EL (cell line): ENCODE measurements around the gene MAP1LC3B2.

Experiments
- DNase-seq: peaks from one replicate; pipeline ENCODE4 v3.0.0-alpha.2; 2016

Gene MAP1LC3B2

GRCh38 chr12:116597886-116598285, 38.7 kb downstream of the MAP1LC3B2 start:
- DNase-seq, result peak; percentile 18

GRCh38 chr12:116598311-116599284, 39.4 kb downstream of the MAP1LC3B2 start:
- DNase-seq, result no peak

- DNase-seq, result peak; percentile 68
Observed at GRCh38 chr12:116599285-116600136, 40.3 kb downstream of the MAP1LC3B2 start.

GRCh38 chr12:116600959-116601918, 42.1 kb downstream of the MAP1LC3B2 start:
- peak; percentile 69 for DNase-seq

DNA sequence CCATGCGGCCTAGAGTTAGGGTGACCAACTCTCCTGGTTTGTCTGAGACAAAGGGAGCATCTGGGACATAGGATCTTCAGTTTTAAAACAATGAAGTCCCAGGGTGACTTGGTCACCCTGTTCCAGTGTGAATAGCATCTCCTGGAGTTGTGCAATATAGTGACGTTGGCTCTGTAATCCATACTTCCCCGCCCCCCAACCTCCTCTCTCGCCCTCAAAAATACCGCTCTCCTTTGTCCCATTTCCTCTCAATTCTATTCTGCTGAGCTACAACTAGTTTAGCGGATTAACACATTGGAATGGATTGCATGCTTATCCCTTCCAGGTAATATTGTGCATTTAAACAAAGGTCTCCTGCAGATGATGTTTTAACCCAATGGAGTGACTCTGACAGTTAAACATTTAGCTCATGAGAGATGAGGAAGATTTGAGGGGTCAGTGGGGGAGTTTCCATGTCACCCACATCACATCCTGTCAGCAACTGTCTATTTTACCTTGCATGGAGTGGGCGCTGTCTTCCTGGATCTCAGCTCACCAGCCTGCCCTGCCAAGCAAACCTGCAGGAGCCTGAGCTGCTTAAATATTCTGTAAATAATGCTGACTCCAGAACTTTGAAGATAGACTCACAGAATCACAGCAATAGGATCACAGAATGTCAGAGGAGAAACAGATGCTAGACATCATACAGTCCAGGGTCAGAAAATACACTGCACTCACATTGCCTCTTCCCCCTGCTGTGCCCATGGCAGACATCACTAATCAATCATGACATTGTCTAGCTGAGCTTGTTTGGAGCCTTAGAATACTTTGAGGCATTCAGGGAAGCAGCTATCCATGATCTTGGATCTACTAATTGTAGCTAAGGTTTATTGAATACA, 43.0 kb downstream of the MAP1LC3B2 start:
- DNase-seq, result no peak

DNA sequence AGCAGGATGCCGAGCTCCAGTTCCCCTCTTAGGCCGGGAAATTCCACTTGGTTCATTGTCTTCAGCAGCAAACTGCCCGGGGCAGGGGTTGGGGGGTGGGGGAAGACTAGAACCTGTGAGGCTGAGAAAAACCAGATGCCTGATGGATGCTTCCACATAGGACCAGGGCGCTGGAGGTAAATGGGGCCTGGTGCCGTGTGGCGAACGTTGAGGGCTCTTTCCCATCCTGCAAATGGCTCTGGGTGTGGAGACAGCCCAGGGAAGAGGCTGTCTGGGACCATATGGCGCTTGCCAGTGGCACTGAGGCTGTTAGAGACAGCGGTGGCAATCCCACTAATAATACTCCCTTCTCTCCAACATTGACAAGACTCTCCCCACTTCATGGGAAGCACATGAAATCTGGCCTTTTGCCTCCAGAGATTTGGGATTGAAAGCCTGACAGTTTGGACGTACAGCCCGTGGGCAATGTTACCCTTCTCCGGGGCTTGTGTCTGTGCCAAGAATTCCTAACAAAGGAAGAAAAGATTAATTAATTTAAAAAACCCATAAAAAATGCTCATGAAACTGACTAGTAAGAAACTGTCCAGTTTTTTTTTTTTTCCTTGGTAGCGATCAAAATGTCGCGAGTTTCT, 44.5 kb downstream of the MAP1LC3B2 start:
- no peak for DNase-seq

DNA sequence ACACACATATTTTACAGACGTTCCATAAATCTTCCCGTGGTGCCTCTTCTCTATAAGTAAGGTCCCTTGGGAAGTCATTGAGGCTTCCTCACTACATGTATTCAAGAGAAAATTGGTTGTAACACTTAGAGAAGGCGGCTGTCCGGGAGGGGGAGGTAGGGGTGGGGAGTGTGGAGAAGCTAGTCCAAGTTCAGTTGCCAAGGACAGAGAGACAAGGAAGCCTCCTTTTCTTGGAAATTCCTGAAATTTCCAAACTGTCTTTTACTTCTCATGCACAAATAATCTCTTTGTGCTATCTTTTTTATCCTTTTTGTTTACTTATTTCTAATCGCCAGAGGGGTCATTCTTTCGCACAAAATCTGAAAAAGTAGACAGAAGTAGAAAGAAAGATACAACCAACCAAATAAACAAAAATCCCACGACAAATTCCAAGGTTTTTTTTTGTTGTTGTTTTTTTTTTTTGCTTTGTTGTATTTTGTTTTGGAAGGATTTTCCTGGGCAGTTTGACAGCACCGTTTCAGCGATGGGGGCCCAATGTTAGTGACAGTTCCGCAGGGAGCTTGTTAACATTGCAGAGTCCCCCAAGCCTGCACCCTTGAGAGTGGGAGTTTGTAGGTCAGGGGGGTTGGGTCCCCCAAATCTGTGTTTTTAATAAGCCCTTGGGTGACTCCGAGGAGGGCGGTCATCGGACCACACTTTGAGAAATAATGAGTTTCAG, 45.2 kb downstream of the MAP1LC3B2 start:
- DNase-seq, result no peak

- peak; percentile 40 for DNase-seq
Observed at GRCh38 chr12:116604951-116605641, 45.9 kb downstream of the MAP1LC3B2 start.

DNA sequence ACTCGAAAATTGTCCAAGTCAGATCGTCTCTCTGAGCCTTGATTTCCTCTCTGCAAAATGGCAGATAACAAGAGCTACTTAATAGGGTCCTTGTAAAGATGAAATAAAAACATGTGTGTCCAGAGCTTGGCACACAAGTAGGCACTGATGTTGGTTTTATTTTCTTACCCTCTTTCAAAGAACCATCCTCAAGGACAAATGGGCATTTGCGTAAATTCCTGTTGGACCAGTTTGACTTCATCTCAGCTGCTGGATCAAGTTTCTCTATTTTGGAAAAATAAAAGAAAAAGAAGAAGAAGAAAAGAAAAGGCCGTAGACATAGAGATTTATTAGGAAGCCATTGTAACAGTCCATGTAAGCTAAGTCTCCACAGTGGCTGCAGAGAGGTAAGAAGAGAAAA, 47.2 kb downstream of the MAP1LC3B2 start:
- DNase-seq, result no peak

- no peak for DNase-seq
Observed at GRCh38 chr12:116607039-116607438, 47.9 kb downstream of the MAP1LC3B2 start.

DNA sequence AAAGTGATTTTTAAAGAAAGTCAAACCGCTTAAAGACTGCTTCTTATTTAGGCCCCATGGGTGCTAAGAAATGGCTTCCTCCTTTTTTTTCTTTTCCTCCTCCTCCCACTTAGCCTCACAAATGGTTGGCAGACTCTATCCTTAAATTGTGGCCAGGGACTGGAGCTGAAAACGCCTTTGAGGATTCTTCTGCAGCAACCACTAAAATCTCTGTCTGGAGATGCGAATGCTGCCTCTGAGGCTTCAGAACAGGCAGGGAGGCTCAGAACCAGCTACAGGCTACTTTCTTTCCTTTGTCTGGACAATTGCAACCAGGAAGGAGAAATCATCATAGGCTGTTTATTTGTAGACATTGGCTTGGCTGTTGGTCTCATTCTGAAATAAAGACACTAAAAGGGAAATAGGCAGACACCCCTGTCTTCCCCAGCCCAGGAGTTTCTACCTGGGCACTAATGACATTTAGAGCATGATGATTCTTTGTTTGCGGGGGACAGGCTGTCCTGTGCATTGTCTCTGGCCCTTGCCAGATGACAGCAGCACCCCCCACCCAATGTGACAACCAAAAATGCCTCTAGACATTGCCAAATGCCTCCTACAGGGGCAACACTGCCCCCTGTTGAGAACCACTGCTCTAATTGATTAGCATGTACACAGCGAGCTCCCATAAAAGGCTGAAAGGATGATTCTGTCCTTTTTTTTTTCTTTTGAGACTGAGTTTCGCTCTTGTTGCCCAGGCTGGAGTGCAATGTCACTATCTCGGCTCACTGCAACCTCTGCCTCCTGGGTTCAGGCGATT, 50.3 kb downstream of the MAP1LC3B2 start:
- no peak for DNase-seq

DNA sequence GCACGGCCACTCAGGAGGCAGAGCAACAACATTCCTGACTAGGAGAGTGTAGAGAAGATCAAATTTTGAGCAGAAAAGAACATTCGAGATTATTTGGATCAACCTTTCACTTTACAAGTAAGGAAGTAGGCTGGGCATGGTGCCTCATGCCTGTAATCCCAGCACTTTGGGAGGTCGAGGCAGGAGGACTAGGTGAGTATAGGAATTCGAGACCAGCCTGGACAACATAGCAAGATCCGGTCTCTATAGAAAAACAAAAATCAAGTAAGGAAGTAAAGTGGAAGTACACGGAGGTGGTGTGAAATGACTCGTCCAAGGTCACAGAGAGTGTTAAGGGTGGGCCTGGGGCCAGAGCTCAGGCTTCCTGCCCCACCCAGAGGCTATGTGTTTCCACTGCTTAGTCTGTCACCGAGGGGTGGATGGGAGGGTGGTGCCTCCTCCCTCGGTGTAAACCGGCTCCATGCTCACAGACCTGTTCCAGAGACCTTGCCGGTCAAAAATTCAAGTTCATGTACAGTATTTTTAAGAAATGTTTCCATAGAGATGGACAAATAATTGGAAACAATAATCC, 51.9 kb downstream of the MAP1LC3B2 start:
- no peak for DNase-seq

DNA sequence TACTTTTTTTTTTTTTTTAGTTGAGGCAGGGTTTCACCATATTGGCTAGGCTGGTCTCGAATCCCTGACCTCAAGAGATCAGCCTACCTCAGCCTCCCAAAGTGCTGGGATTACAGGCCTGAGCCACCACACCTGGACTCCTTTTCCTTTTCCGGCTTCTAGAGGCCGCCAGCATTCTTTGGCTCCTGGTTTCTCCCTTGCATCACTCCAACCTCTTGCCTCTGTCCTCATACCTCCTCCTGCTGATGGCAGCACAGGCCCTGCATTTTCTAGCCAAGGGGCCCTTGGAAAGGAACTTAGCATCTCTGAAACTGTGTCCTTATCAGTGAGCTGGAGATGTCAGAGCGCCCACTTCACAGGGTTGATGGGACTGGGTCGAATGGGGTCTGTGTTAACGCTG, 53.3 kb downstream of the MAP1LC3B2 start:
- no peak for DNase-seq

DNA sequence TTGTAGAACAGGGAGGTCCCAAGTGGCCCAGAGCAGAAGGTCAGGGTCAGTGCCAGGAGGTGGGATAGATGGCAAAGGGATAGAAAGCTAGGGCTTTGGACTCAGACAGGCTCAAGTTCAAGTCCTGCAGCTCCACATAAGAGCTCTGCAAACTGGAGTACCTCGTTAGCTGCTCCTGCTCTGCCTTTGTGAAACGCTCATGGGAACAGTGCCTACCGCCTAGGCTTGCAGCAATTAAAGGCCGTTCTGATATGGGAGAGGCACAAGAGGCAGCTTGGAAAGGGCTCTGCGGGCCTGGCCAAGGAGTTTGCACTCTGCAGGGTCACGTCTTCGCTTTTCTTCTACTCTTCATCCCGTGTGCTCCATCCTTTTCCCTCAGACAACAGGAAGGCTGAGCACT, 54.1 kb downstream of the MAP1LC3B2 start:
- DNase-seq, result no peak

- no peak for DNase-seq
Observed at GRCh38 chr12:116614194-116614915, 55.2 kb downstream of the MAP1LC3B2 start.

- DNase-seq, result no peak
Observed at GRCh38 chr12:116615141-116615861, 56.1 kb downstream of the MAP1LC3B2 start.
